Uterus (tissue), 2 donors: Measurements from ENCODE around the gene CDS2.

Source experiments
- POLR2A ChIP-seq, 2 donors: fragments of 450-650 bp; IDR thresholded peaks; one replicate each; pipeline ENCODE4 v1.6.1; 2016; ENCODE audit warnings: antibody characterized with exemption in 2 of 2, mild to moderate bottlenecking in 1 of 2, moderate library complexity in 1 of 2
- TF ChIP-seq, protein P1 (sequence below), 4 experiments: fragments of 200-600 bp in 2 of 4; fragments of 450-650 bp in 2 of 4; sonication (generic) in 2 of 4; IDR thresholded peaks; one replicate each; pipeline ENCODE4 v1.5.1; 2016 to 2019; ENCODE audit warnings: antibody characterized with exemption in 4 of 4, mild to moderate bottlenecking in 2 of 4, moderate library complexity in 1 of 4

DNA sequence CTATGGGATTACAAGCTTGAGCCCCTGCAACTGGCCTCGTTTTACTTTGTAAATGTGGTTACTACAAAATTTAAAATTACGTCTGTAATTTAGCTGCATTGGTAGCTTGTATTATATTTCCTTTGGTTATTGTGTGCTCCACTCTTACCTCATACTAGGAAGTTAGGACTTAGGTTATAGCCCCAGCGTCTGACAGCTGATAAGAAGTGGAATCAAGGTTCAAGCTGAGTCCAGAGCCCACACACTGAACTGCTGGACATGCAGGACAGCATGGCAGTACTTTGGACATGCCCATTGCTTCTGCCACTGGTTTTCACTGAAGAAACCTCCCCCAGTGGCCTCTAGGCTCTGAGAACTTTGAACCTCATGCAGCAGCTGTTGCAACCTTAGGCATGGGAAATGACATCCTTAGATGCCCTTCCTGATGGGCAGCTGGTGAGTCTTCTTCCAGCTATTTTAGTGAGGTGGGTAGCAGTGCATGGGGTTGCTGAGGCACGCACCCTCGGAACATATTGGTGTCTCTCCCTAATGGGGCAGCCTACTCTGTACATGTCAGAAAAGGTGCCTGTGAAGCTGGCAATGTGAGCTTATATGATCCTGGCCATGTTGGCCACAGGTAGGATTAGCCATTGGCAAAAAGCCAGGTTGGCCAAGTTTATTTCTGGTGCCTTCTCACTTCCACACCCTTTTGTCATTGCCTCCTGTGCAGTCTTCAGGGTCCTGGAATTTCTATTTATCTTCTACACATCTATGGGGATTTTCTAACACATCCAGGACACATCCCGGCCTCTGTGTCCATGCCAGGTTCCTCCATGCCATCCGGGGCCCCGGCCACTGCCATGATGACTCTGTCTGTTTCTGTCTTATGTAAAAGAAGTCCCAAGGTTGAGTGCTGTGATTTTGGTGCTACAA lies 85.3 kb downstream of the CDS2 start:
- TF ChIP-seq, protein P1, sequence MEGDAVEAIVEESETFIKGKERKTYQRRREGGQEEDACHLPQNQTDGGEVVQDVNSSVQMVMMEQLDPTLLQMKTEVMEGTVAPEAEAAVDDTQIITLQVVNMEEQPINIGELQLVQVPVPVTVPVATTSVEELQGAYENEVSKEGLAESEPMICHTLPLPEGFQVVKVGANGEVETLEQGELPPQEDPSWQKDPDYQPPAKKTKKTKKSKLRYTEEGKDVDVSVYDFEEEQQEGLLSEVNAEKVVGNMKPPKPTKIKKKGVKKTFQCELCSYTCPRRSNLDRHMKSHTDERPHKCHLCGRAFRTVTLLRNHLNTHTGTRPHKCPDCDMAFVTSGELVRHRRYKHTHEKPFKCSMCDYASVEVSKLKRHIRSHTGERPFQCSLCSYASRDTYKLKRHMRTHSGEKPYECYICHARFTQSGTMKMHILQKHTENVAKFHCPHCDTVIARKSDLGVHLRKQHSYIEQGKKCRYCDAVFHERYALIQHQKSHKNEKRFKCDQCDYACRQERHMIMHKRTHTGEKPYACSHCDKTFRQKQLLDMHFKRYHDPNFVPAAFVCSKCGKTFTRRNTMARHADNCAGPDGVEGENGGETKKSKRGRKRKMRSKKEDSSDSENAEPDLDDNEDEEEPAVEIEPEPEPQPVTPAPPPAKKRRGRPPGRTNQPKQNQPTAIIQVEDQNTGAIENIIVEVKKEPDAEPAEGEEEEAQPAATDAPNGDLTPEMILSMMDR (IDR thresholded peaks at IDR 0.05) = no peak
- no peak for TF ChIP-seq POLR2A (IDR thresholded peaks at IDR 0.05)
